Measurements from ENCODE around the gene MINDY4. TPM values are rescaled to one million over a fixed set of nuclear protein-coding genes. Genes with fewer than 3 reads are reported as not detected.

MINDY4 gene
- total RNA-seq, 1 experiment from 2014 or later = 2.1 TPM

DNA sequence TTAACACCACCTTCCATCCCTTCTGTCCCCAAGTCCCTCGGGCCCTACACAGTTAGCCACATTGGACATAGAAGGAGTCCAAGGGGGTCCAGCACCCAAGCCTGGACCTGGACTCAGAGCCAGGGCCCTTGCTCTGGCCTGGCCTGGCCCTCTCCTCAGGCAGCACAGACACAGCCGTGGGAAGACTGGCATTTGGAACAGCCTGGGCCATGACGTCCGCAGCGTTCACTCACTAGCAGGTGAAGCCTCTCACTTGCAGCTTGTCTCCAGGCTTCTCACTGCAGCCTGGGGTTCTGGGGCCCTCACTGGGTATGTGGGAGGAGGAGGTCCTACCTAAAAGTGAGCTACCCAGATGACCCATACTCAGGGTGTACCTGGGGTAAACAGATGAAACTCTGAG lies 106.8 kb downstream of the MINDY4 start:
- H3K4me1 Mint-ChIP-seq (ENCODE audit: low read depth, unreplicated experiment) = peaks cover 31% of the 10 kb centered on the region
- TF ChIP-seq, protein P1, sequence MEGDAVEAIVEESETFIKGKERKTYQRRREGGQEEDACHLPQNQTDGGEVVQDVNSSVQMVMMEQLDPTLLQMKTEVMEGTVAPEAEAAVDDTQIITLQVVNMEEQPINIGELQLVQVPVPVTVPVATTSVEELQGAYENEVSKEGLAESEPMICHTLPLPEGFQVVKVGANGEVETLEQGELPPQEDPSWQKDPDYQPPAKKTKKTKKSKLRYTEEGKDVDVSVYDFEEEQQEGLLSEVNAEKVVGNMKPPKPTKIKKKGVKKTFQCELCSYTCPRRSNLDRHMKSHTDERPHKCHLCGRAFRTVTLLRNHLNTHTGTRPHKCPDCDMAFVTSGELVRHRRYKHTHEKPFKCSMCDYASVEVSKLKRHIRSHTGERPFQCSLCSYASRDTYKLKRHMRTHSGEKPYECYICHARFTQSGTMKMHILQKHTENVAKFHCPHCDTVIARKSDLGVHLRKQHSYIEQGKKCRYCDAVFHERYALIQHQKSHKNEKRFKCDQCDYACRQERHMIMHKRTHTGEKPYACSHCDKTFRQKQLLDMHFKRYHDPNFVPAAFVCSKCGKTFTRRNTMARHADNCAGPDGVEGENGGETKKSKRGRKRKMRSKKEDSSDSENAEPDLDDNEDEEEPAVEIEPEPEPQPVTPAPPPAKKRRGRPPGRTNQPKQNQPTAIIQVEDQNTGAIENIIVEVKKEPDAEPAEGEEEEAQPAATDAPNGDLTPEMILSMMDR (IDR thresholded peaks at IDR 0.05; ENCODE audit: insufficient read depth in 1 of 2, low read depth in 1 of 2, low read length in 1 of 2, severe bottlenecking in 1 of 2, unreplicated experiment in 1 of 2) = no peak
- ChIA-PET POLR2A (no interaction called here), CTCF (no interaction called here)
- intact Hi-C loops (cut with micrococcal nuclease; ENCODE audit: unreplicated experiment) = no loop called here
- Histone ChIP-seq H3K4me1 (peaks cover 34% of the 10 kb centered on the region), H3K36me3 (ENCODE audit: control insufficient read depth, insufficient read depth, low read length) (no peaks in the 10 kb centered on the region), H3K9me3 (no peaks in the 10 kb centered on the region), H3K4me3 (ENCODE audit: low read depth, low read length) (no peak overlapping the region), H3K27me3 (replicated peaks; ENCODE audit: control insufficient read depth, insufficient read depth, low read length) (no peaks in the 10 kb centered on the region)
- H3K27ac Mint-ChIP-seq (ENCODE audit: unreplicated experiment) = no peak overlapping the region
- BruUV-seq (replicated peaks) = no TSS peak
- no peak for DNase-seq
- H3K27me3 Mint-ChIP-seq (ENCODE audit: insufficient read depth, unreplicated experiment) = no peaks in the 10 kb centered on the region
- H3K4me3 Mint-ChIP-seq (ENCODE audit: unreplicated experiment) = no peak overlapping the region
- H3K36me3 Mint-ChIP-seq (ENCODE audit: insufficient read depth, unreplicated experiment) = peaks cover 4% of the 10 kb centered on the region
- no peaks in the 10 kb centered on the region for H3K9me3 Mint-ChIP-seq (ENCODE audit: unreplicated experiment)

DNA sequence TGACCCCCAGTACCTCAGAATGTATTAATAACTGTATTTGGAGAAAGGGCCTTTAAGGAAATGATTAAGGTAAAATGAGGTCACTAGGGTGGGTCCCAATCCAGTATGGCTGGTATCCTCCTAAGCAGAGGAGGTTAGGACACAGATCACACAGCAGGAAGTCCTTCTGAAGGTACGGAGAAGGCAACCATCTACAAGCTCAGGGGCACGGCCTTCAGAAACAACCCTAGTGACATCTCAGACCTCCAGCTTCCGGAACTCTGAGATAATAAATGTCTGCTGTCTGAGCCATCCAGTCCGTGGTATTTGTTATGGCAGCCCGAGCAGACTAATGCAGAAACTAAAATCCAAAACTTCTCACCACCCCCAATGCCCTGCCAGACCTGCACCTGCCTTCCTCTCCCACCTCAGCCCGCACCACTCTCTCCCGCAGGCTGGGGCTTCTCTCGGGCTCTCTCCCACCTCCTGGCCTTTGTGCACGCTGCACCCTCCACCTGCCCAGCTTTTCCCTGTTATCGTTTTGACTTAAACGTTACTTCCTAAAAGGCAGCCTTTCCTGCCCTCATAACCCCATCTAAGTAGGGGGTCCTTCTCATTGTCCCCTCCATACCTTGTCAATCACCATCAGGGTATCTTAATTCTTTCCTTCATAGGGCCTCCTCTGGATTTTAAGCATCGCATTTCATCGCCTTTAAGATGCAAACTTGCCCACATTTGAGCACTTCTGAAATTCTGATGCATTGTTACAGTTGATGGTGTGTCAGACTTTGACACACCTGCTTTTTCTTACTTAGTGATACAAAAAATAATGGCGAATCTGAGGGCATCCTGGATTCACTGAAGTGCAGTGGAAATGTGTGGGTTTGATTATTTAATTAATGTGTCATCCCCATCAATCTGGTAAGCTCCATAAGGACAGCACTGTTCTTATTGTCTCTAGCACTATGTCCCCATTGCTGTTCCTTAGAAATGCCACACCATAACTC lies 108.2 kb downstream of the MINDY4 start:
- H3K9me3 ChIP-seq = no peaks in the 10 kb centered on the region
- BruUV-seq (replicated peaks) = no TSS peak
- CTCF ChIA-PET = interaction anchor here (1.2 kb wide), 1 partner anchor 243 kb away, joined by 4 read pairs; no protein-coding TSS in a partner anchor
- no peaks in the 10 kb centered on the region for H3K36me3 ChIP-seq (ENCODE audit: control insufficient read depth, insufficient read depth, low read length)
- Mint-ChIP-seq H3K4me1 (ENCODE audit: low read depth, unreplicated experiment) (peaks cover 31% of the 10 kb centered on the region), H3K36me3 (ENCODE audit: insufficient read depth, unreplicated experiment) (peaks cover 4% of the 10 kb centered on the region), H3K9me3 (ENCODE audit: unreplicated experiment) (no peaks in the 10 kb centered on the region), H3K27me3 (ENCODE audit: insufficient read depth, unreplicated experiment) (no peaks in the 10 kb centered on the region), H3K4me3 (ENCODE audit: unreplicated experiment) (no peak overlapping the region), H3K27ac (ENCODE audit: unreplicated experiment) (peak overlapping the region; percentile 6)
- no peak for DNase-seq
- intact Hi-C loops (cut with micrococcal nuclease; ENCODE audit: unreplicated experiment) = loop anchor here (1.0 to 10.0 kb wide), 3 partner anchors 17 to 135 kb away; no protein-coding TSS in a partner anchor
- H3K4me1 ChIP-seq = peaks cover 34% of the 10 kb centered on the region
- no peak overlapping the region for H3K4me3 ChIP-seq (ENCODE audit: low read depth, low read length)
- TF ChIP-seq, protein P1 (IDR thresholded peaks at IDR 0.05; ENCODE audit: insufficient read depth in 1 of 2, low read depth in 1 of 2, low read length in 1 of 2, severe bottlenecking in 1 of 2, unreplicated experiment in 1 of 2) = no peak
- H3K27me3 ChIP-seq (replicated peaks; ENCODE audit: control insufficient read depth, insufficient read depth, low read length) = no peaks in the 10 kb centered on the region
- POLR2A ChIA-PET = no interaction called here

DNA sequence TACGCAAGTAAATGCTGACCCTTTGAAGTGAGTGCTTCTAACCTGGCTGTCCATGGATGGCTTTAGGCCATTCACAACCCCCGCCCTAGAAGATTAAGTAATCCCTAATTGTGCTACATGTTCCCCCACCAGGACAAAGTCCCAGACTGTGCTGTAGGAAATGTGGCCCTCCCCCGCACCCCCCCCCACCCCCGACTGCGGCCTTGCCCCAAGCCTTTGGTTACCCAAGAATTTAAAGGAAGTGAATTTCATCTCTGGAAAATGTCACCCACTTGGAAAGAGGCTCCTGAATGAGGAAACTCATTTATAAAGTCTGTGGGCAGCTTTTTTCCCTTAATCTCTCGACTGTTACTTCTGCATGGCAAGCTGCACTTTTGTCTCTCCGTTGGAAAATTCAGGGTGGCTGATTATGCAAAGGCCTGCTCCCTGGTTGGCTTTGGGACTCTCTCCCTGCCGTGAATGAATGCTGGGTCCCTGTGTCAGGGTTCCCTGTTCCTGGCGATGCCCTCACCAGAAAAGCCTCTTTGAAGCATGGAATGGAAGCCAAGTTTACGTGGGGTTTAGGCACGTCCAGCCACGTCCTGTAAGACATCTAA lies 109.0 kb downstream of the MINDY4 start:
- H3K4me1 Mint-ChIP-seq (ENCODE audit: low read depth, unreplicated experiment) = peaks cover 31% of the 10 kb centered on the region
- no peaks in the 10 kb centered on the region for H3K27me3 ChIP-seq (replicated peaks; ENCODE audit: control insufficient read depth, insufficient read depth, low read length)
- intact Hi-C loops (cut with micrococcal nuclease; ENCODE audit: unreplicated experiment) = loop anchor here (1.0 to 10.0 kb wide), 3 partner anchors 16 to 135 kb away; no protein-coding TSS in a partner anchor
- H3K27me3 Mint-ChIP-seq (ENCODE audit: insufficient read depth, unreplicated experiment) = no peaks in the 10 kb centered on the region
- DNase-seq = peak in 1 of 2 experiments; percentile 32
- H3K4me1 ChIP-seq = peaks cover 34% of the 10 kb centered on the region
- H3K27ac Mint-ChIP-seq (ENCODE audit: unreplicated experiment) = peak overlapping the region; percentile 85
- peak overlapping the region; percentile 40 for H3K4me3 Mint-ChIP-seq (ENCODE audit: unreplicated experiment)
- no peaks in the 10 kb centered on the region for H3K9me3 ChIP-seq
- peaks cover 4% of the 10 kb centered on the region for H3K36me3 Mint-ChIP-seq (ENCODE audit: insufficient read depth, unreplicated experiment)
- TF ChIP-seq, protein P1 (IDR thresholded peaks at IDR 0.05; ENCODE audit: insufficient read depth in 1 of 2, low read depth in 1 of 2, low read length in 1 of 2, severe bottlenecking in 1 of 2, unreplicated experiment in 1 of 2) = no peak
- ChIA-PET CTCF (interaction anchor here (0.6 to 1.4 kb wide), 5 partner anchors 9 to 744 kb away, joined by 3 to 4 read pairs (median 3); no protein-coding TSS in a partner anchor), POLR2A (no interaction called here)
- H3K9me3 Mint-ChIP-seq (ENCODE audit: unreplicated experiment) = no peaks in the 10 kb centered on the region
- no peak overlapping the region for H3K4me3 ChIP-seq (ENCODE audit: low read depth, low read length)
- BruUV-seq (replicated peaks) = no TSS peak
- no peaks in the 10 kb centered on the region for H3K36me3 ChIP-seq (ENCODE audit: control insufficient read depth, insufficient read depth, low read length)
